Measurements from ENCODE around the gene KRTCAP2. TPM values are rescaled to one million over a fixed set of nuclear protein-coding genes. Genes with fewer than 3 reads are reported as not detected.

The KRTCAP2 gene
- polyA plus RNA-seq, 1 donor (not counting 4 experiments of a cell fraction or from before 2014, with no cell fraction given): 127 TPM

- DNase-seq (ENCODE audit: low read depth, low spot score): no peak
Observed at GRCh38 chr1:155121249-155121648, 51.9 kb downstream of the KRTCAP2 start.

GRCh38 chr1:155120253-155120652, 52.9 kb downstream of the KRTCAP2 start:
- FAIRE-seq (no peak), DNase-seq (ENCODE audit: low read depth, low spot score) (no peak)
- Histone ChIP-seq H3K4me2 (ENCODE audit: control insufficient read depth, extremely low read depth, insufficient read depth, low read depth, low read length) (no peak overlapping the region), H3K9me1 (ENCODE audit: control insufficient read depth, extremely low read depth, insufficient read depth, low read length) (peaks cover 3% of the 10 kb centered on the region), H3K79me2 (ENCODE audit: control insufficient read depth, insufficient read depth, low read length) (no peaks in the 10 kb centered on the region), H3K4me1 (ENCODE audit: control insufficient read depth, extremely low read depth, insufficient read depth, low read length) (peaks cover 16% of the 10 kb centered on the region), H3K27me3 (ENCODE audit: control insufficient read depth, extremely low read depth, insufficient read depth, low read length) (peaks cover 3% of the 10 kb centered on the region), H3K9ac (ENCODE audit: control insufficient read depth, extremely low read depth, insufficient read depth, low read length) (no peak overlapping the region), H3K27ac (ENCODE audit: control insufficient read depth, insufficient read depth, low read length) (no peak overlapping the region), H4K20me1 (ENCODE audit: control insufficient read depth, extremely low read depth, insufficient read depth, low read length) (no peaks in the 10 kb centered on the region), H2AFZ (ENCODE audit: control insufficient read depth, low read length) (no peak overlapping the region), H3K9me3 (ENCODE audit: control insufficient read depth, low read depth, low read length) (no peaks in the 10 kb centered on the region), H3K36me3 (ENCODE audit: control insufficient read depth in 2 of 2, extremely low read depth in 1 of 2, insufficient read depth in 2 of 2, low read length in 2 of 2) (no peaks in the 10 kb centered on the region), H3K4me3 (ENCODE audit: control insufficient read depth in 2 of 3, extremely low read depth in 1 of 3, insufficient read depth in 2 of 3, low read depth in 1 of 3, low read length in 3 of 3) (no peak overlapping the region)
- dilution Hi-C loops (cut with MboI; ENCODE audit: extremely low pct_ligation_motif_present, low sequenced_read_pairs): no loop called here
- TF ChIP-seq, protein P1, sequence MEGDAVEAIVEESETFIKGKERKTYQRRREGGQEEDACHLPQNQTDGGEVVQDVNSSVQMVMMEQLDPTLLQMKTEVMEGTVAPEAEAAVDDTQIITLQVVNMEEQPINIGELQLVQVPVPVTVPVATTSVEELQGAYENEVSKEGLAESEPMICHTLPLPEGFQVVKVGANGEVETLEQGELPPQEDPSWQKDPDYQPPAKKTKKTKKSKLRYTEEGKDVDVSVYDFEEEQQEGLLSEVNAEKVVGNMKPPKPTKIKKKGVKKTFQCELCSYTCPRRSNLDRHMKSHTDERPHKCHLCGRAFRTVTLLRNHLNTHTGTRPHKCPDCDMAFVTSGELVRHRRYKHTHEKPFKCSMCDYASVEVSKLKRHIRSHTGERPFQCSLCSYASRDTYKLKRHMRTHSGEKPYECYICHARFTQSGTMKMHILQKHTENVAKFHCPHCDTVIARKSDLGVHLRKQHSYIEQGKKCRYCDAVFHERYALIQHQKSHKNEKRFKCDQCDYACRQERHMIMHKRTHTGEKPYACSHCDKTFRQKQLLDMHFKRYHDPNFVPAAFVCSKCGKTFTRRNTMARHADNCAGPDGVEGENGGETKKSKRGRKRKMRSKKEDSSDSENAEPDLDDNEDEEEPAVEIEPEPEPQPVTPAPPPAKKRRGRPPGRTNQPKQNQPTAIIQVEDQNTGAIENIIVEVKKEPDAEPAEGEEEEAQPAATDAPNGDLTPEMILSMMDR (optimal IDR thresholded peaks at IDR 0.05 in 1 of 3, IDR thresholded peaks at IDR 0.05 in 1 of 3, conservative IDR thresholded peaks at IDR 0.05 in 1 of 3; ENCODE audit: extremely low read depth in 1 of 3, insufficient read depth in 2 of 3, low read length in 3 of 3): no peak
- no peak for TF ChIP-seq EZH2 (IDR thresholded peaks at IDR 0.05; ENCODE audit: low read length)

More at GRCh38 chr1:155121249-155121648, 51.9 kb downstream of the KRTCAP2 start:
- Histone ChIP-seq H3K4me2 (ENCODE audit: control insufficient read depth, extremely low read depth, insufficient read depth, low read depth, low read length) (no peak overlapping the region), H3K27me3 (ENCODE audit: control insufficient read depth, extremely low read depth, insufficient read depth, low read length) (peaks cover 3% of the 10 kb centered on the region), H4K20me1 (ENCODE audit: control insufficient read depth, extremely low read depth, insufficient read depth, low read length) (no peaks in the 10 kb centered on the region), H3K79me2 (ENCODE audit: control insufficient read depth, insufficient read depth, low read length) (no peaks in the 10 kb centered on the region), H3K4me1 (ENCODE audit: control insufficient read depth, extremely low read depth, insufficient read depth, low read length) (peaks cover 26% of the 10 kb centered on the region), H3K36me3 (ENCODE audit: control insufficient read depth in 2 of 2, extremely low read depth in 1 of 2, insufficient read depth in 2 of 2, low read length in 2 of 2) (no peaks in the 10 kb centered on the region), H3K9ac (ENCODE audit: control insufficient read depth, extremely low read depth, insufficient read depth, low read length) (no peak overlapping the region), H3K4me3 (ENCODE audit: control insufficient read depth in 2 of 3, extremely low read depth in 1 of 3, insufficient read depth in 2 of 3, low read depth in 1 of 3, low read length in 3 of 3) (no peak overlapping the region), H2AFZ (ENCODE audit: control insufficient read depth, low read length) (no peak overlapping the region), H3K9me1 (ENCODE audit: control insufficient read depth, extremely low read depth, insufficient read depth, low read length) (peaks cover 3% of the 10 kb centered on the region), H3K27ac (ENCODE audit: control insufficient read depth, insufficient read depth, low read length) (no peak overlapping the region), H3K9me3 (ENCODE audit: control insufficient read depth, low read depth, low read length) (no peaks in the 10 kb centered on the region)
- no peak for FAIRE-seq
- dilution Hi-C loops (cut with MboI; ENCODE audit: extremely low pct_ligation_motif_present, low sequenced_read_pairs): no loop called here
- no peak for TF ChIP-seq EZH2 (IDR thresholded peaks at IDR 0.05; ENCODE audit: low read length)
- TF ChIP-seq, protein P1 (optimal IDR thresholded peaks at IDR 0.05 in 1 of 3, IDR thresholded peaks at IDR 0.05 in 1 of 3, conservative IDR thresholded peaks at IDR 0.05 in 1 of 3; ENCODE audit: extremely low read depth in 1 of 3, insufficient read depth in 2 of 3, low read length in 3 of 3): no peak

Small RNA genes lying within 50 kb of the gene (small RNA-seq; reads per million reads assigned to genes)
- gene HMGN2P18 (ENCODE audit: insufficient read length in 3 of 3, low read depth in 3 of 3, low replicate concordance in 1 of 3) (0 reads per million in 3 experiments), gene RF00019 (ENCODE audit: insufficient read length in 3 of 3, low read depth in 3 of 3, low replicate concordance in 1 of 3) (0 reads per million in 3 experiments)

Other genes starting within 250 kb of the KRTCAP2 start
- gene PMVK, start 236.6 kb downstream of the KRTCAP2 start, polyA plus RNA-seq: 25.1 to 28.5 TPM (median 27.4 TPM) in 3 replicates
- gene PBXIP1, start 217.2 kb downstream of the KRTCAP2 start, polyA plus RNA-seq: 15.1 to 29.9 TPM (median 15.6 TPM) in 3 replicates
- gene PYGO2, start 211.5 kb downstream of the KRTCAP2 start, polyA plus RNA-seq: 15.1 to 22.3 TPM (median 15.9 TPM) in 3 replicates
- gene SHC1, start 202.6 kb downstream of the KRTCAP2 start, polyA plus RNA-seq: 245 to 385 TPM (median 272 TPM) in 3 replicates
- 133 to 300 TPM (median 217 TPM) in 3 replicates for gene CKS1B, start 198.6 kb downstream of the KRTCAP2 start, polyA plus RNA-seq
- 44.7 to 101 TPM (median 51.4 TPM) in 3 replicates for gene FLAD1, start 190.0 kb downstream of the KRTCAP2 start, polyA plus RNA-seq
- not detected in 3 replicates for gene LENEP, start 179.7 kb downstream of the KRTCAP2 start, polyA plus RNA-seq
- 15.3 to 51.8 TPM (median 20.9 TPM) in 3 replicates for gene ZBTB7B, start 170.5 kb downstream of the KRTCAP2 start, polyA plus RNA-seq
- gene DCST2, start 139.5 kb downstream of the KRTCAP2 start, polyA plus RNA-seq: 0.11 to 0.46 TPM (median 0.14 TPM) in 3 replicates
- gene DCST1, start 139.5 kb downstream of the KRTCAP2 start, polyA plus RNA-seq: 0.05 TPM in 1 of 3 replicates, not detected in the others
- gene ADAM15, start 122.0 kb downstream of the KRTCAP2 start, polyA plus RNA-seq: 130 to 280 TPM (median 131 TPM) in 3 replicates
- gene EFNA4, start 109.6 kb downstream of the KRTCAP2 start, polyA plus RNA-seq: 7.6 to 11.0 TPM (median 9.9 TPM) in 3 replicates
- 3.3 to 9.0 TPM (median 4.4 TPM) in 3 replicates for gene EFNA3, start 94.5 kb downstream of the KRTCAP2 start, polyA plus RNA-seq
- 33.2 to 116 TPM (median 77.5 TPM) in 3 replicates for gene EFNA1, start 45.4 kb downstream of the KRTCAP2 start, polyA plus RNA-seq
- gene SLC50A1, start 37.5 kb downstream of the KRTCAP2 start, polyA plus RNA-seq: 54.5 to 72.2 TPM (median 55.6 TPM) in 3 replicates
- 29.3 to 54.9 TPM (median 32.3 TPM) in 3 replicates for gene DPM3, start 32.8 kb downstream of the KRTCAP2 start, polyA plus RNA-seq
- 1.6 to 4.5 TPM (median 1.7 TPM) in 3 replicates for gene TRIM46, start 545 bp upstream of the KRTCAP2 start, polyA plus RNA-seq
- gene THBS3, start 34.6 kb upstream of the KRTCAP2 start, polyA plus RNA-seq: 14.4 to 36.0 TPM (median 16.2 TPM) in 3 replicates
- 43.4 to 69.9 TPM (median 59.5 TPM) in 3 replicates for gene MTX1, start 35.4 kb upstream of the KRTCAP2 start, polyA plus RNA-seq
- 8.8 to 12.6 TPM (median 9.2 TPM) in 3 replicates for gene ENTREP3, start 82.2 kb upstream of the KRTCAP2 start, polyA plus RNA-seq
- 72.1 to 97.0 TPM (median 91.3 TPM) in 3 replicates for gene SCAMP3, start 89.1 kb upstream of the KRTCAP2 start, polyA plus RNA-seq
- 42.1 to 45.3 TPM (median 43.1 TPM) in 3 replicates for gene CLK2, start 100.2 kb upstream of the KRTCAP2 start, polyA plus RNA-seq
- gene HCN3, start 104.2 kb upstream of the KRTCAP2 start, polyA plus RNA-seq: 2.9 to 4.8 TPM (median 3.0 TPM) in 3 replicates
- gene PKLR, start 128.1 kb upstream of the KRTCAP2 start, polyA plus RNA-seq: 0.03 to 0.04 TPM in 2 of 3 replicates, not detected in the other
- gene FDPS, start 135.6 kb upstream of the KRTCAP2 start, polyA plus RNA-seq: 669 to 898 TPM (median 821 TPM) in 3 replicates
- 32.4 to 40.3 TPM (median 32.8 TPM) in 3 replicates for gene RUSC1, start 147.6 kb upstream of the KRTCAP2 start, polyA plus RNA-seq

All from keratinocyte (primary cell).